GM12878 (cell line): ENCODE results near the gene STK32B. TPM values are rescaled to one million over a fixed set of nuclear protein-coding genes. Genes with fewer than 3 reads are reported as not detected.

Experiments used
- ATAC-seq: fragments of 200-7000 bp; cut with Tn5 transposase; 3 replicates; pipeline ENCODE4 v1.9.1; 2020; ENCODE audit warnings: mild to moderate bottlenecking, moderate library complexity
- BruUV-seq: library from RNA; stranded (reverse); fragments of 400-500 nt; replicated peaks from 2 replicates; lab custom pipeline; 2021; lab: Mats Ljungman, UMichigan
- CTCF ChIA-PET: fragments of 300-600 bp; sonication (Branson Sonifier 250); formaldehyde crosslinking; extraction: SDS; loops from one replicate; lab custom pipeline; 2021; ENCODE audit warnings: inconsistent platforms; lab: Yijun Ruan, JAX
- POLR2A ChIA-PET: fragments of 350-600 bp; formaldehyde crosslinking; extraction: SDS; loops from one replicate; lab custom pipeline; 2021; ENCODE audit warnings: inconsistent platforms; lab: Charles Lee
- RAD21 ChIA-PET: fragments of 300-600 bp; sonication (Branson Sonifier 250); formaldehyde crosslinking; loops from one replicate; lab custom pipeline; 2023; ENCODE audit warnings: antibody characterized with exemption; ENCODE audit not compliant: unreplicated experiment; lab: Charles Lee
- SMC1A ChIA-PET: fragments of 300-600 bp; sonication (Branson Sonifier 250); formaldehyde crosslinking; loops from one replicate; lab custom pipeline; 2023; ENCODE audit not compliant: unreplicated experiment, uncharacterized antibody; lab: Charles Lee
- DNase-seq: peaks from one replicate; pipeline ENCODE4 v3.0.0-alpha.2; 2011; ENCODE audit warnings: low read depth, low spot score
- FAIRE-seq: peaks from 3 replicates; lab custom pipeline; 2011; peaks lifted over from hg19 to GRCh38; lab: Jason Lieb, UNC
- H2AFZ ChIP-seq: 2 replicates; pipeline ENCODE4 v1.6.0; 2011; ENCODE audit warnings: low read depth, low read length, control low read depth; ENCODE audit not compliant: control insufficient read depth
- H3K27ac ChIP-seq: 2 replicates; pipeline ENCODE4 v1.5.1; 2011; ENCODE audit warnings: control low read depth; ENCODE audit not compliant: control insufficient read depth, insufficient read depth
- H3K27me3 ChIP-seq, 2 experiments: replicated peaks in 1 of 2; 2 replicates each; pipeline versions ENCODE4 v1.6.0 to v1.6.1; 2011; ENCODE audit warnings: low read length in 1 of 2; ENCODE audit not compliant: control insufficient read depth in 2 of 2, insufficient read depth in 2 of 2
- H3K36me3 ChIP-seq, 2 experiments: 2 replicates each; pipeline ENCODE4 v1.5.1; 2011; ENCODE audit warnings: low read length in 1 of 2; ENCODE audit not compliant: control insufficient read depth in 2 of 2, insufficient read depth in 2 of 2
- H3K4me1 ChIP-seq: 2 replicates; pipeline ENCODE4 v1.6.1; 2011; ENCODE audit warnings: mild to moderate bottlenecking, low read length, moderate library complexity, mixed read lengths; ENCODE audit not compliant: control insufficient read depth, insufficient read depth
- H3K4me2 ChIP-seq: 2 replicates; pipeline ENCODE4 v1.6.0; 2011; ENCODE audit warnings: control low read depth; ENCODE audit not compliant: control insufficient read depth, insufficient read depth
- H3K4me3 ChIP-seq: fragments of 200-600 bp; sonication (generic); 2 replicates; pipeline ENCODE4 v1.5.1; 2016
- H3K79me2 ChIP-seq: 2 replicates; pipeline ENCODE4 v1.6.0; 2011; ENCODE audit warnings: low read length; ENCODE audit not compliant: control insufficient read depth, insufficient read depth
- H3K9ac ChIP-seq: 2 replicates; pipeline ENCODE4 v1.8.0; 2011; ENCODE audit warnings: low read length, control low read depth, mixed read lengths; ENCODE audit not compliant: control insufficient read depth, insufficient read depth
- H3K9me3 ChIP-seq: replicated peaks from 3 replicates; pipeline ENCODE4 v1.5.1; 2011; ENCODE audit warnings: mild to moderate bottlenecking, low read length; ENCODE audit not compliant: control insufficient read depth, insufficient read depth
- H4K20me1 ChIP-seq: 2 replicates; pipeline ENCODE4 v1.6.0; 2011; ENCODE audit not compliant: control insufficient read depth, insufficient read depth
- IRF4 ChIP-seq: IDR thresholded peaks from 2 replicates; pipeline ENCODE4 v1.6.1; 2011; ENCODE audit warnings: low read depth, low read length
- JUNB ChIP-seq: IDR thresholded peaks from 2 replicates; pipeline ENCODE4 v1.6.1; 2016; ENCODE audit warnings: antibody characterized with exemption, mild to moderate bottlenecking
- JUND ChIP-seq: IDR thresholded peaks from 2 replicates; pipeline ENCODE4 v1.6.1; 2012; ENCODE audit warnings: low read depth, mild to moderate bottlenecking, low read length, improper control_type of control experiment, moderate library complexity
- NFYA ChIP-seq: IDR thresholded peaks from 2 replicates; pipeline ENCODE4 v1.6.1; 2011; ENCODE audit warnings: low read depth, mild to moderate bottlenecking, low read length, improper control_type of control experiment, borderline replicate concordance
- PAX8 ChIP-seq: fragments of 450-650 bp; IDR thresholded peaks from 2 replicates; pipeline ENCODE4 v1.6.1; 2017; ENCODE audit warnings: mild to moderate bottlenecking, moderate library complexity
- SIX5 ChIP-seq: IDR thresholded peaks from 2 replicates; pipeline ENCODE4 v1.6.1; 2011; ENCODE audit warnings: mild to moderate bottlenecking, low read depth, low read length, moderate library complexity; ENCODE audit not compliant: severe bottlenecking
- YBX1 ChIP-seq: fragments of 450-650 bp; IDR thresholded peaks from 2 replicates; pipeline ENCODE4 v1.6.1; 2016; ENCODE audit warnings: antibody characterized with exemption
- WGBS: methylation state at CpG from one replicate; pipeline ENCODE4 v1.1.6; 2016; ENCODE audit warnings: low lambda C conversion rate; ENCODE audit not compliant: insufficient replicate concordance, insufficient coverage; ENCODE audit errors: missing lambda C conversion rate; 5-methylcytosine and 5-hydroxymethylcytosine counted together
- in situ Hi-C: fragments of 300-500 bp; cut with MboI; formaldehyde crosslinking; loops from 9 replicates; pipeline ENCODE4 v1.14.3; 2018; ENCODE audit warnings: mixed read lengths
- intact Hi-C: fragments of 100-400 bp; cut with micrococcal nuclease; formaldehyde crosslinking; loops from one replicate; pipeline ENCODE4 v1.14.2; 2022; ENCODE audit not compliant: unreplicated experiment
- polyA plus RNA-seq, 11 experiments: library from polyadenylated mRNA; depleted of rRNA in 4 of 11; unstranded in 6 of 11; stranded (reverse) in 5 of 11; fragments of >200 nt; fragmentation: Nextera tagmentation in 4 of 11; fragmentation: Illumina TruSeq in 1 of 11; extraction: Ambion mirVana in 4 of 11; extraction: Trizol in 1 of 11; gene quantifications; 1 replicate in 1 of 11; 2 replicates in 10 of 11; pipeline versions ENCODE4 v1.2.1 to v1.2.3, GENCODE V29; 2011 to 2016; ENCODE audit warnings: inconsistent platforms in 2 of 11, missing spikeins in 2 of 11, low read depth in 1 of 11
- total RNA-seq, 4 experiments: library from RNA; depleted of rRNA in 3 of 4; stranded (reverse); fragments of >200 nt in 3 of 4; fragmentation: Illumina TruSeq in 1 of 4; extraction: Trizol in 1 of 4; gene quantifications; 2 replicates each; pipeline versions ENCODE4 v1.2.1 to v1.2.3, GENCODE V29; 2013 to 2021

The STK32B gene
- total and polyA plus RNA-seq, 10 of the 15 experiments (the other 5 are each of a cell fraction or from before 2014, with no cell fraction given), result 0.04 to 0.12 (median 0.08) TPM; not detected in 7

GRCh38 chr4:5010984-5011383, 40.3 kb upstream of the STK32B start:
- no peak for ATAC-seq
- FAIRE-seq, result no peak
- Histone ChIP-seq H3K9me3 (no peaks in the 10 kb centered on the region), H3K9ac (no peak overlapping the region), H3K27me3 (no peaks in the 10 kb centered on the region; a peak in 1 of 4 replicates), H3K36me3 (no peaks in the 10 kb centered on the region), H4K20me1 (no peaks in the 10 kb centered on the region), H2AFZ (no peak overlapping the region), H3K4me1 (no peaks in the 10 kb centered on the region), H3K27ac (no peak overlapping the region), H3K79me2 (no peaks in the 10 kb centered on the region), H3K4me3 (no peak overlapping the region), H3K4me2 (no peak overlapping the region)
- intact Hi-C loops, result no loop called here
- ChIA-PET CTCF (no interaction called here), RAD21 (no interaction called here), SMC1A (no interaction called here), POLR2A (no interaction called here)
- in situ Hi-C loops, result no loop called here
- TF ChIP-seq PAX8, result no peak
- TF ChIP-seq NFYA, result no peak
- 75% methylated on average over 2 of the region's 2 CpGs for WGBS
- no TSS peak for BruUV-seq
- no peak for DNase-seq

DNA sequence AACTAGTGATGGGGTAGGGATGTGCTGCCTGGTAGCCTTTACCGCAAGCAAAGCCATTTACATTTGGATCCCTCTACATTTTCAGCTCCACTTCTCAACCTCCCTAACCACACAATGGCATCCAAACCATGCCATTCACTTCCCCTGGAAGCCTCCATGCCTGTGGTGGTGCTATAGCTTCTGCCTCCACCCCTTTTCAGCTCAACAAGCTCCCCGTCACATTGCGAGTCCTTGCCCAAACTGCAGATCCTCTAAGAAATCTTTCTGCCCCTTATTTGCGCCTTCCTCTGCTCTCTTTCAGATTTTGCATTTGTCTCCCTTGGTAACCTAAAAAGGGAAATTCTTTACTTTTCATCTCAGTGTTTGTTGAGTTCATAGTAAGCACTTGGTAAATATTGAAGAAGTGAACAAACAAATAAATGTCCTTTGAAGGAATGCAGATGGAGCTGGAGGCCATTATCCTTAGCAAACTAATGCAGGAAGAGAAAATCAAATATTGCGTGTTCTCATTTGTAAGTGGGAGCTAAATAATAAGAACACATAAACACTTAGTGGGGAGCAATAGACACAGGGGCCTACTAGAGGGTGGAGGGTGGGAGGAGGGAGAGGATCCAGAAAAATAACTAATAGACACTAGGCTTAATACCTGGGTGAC, 38.9 kb upstream of the STK32B start:
- ChIA-PET RAD21 (no interaction called here), SMC1A (no interaction called here), POLR2A (no interaction called here)
- Histone ChIP-seq H3K4me3 (no peak overlapping the region), H2AFZ (no peak overlapping the region), H3K36me3 (no peaks in the 10 kb centered on the region), H3K79me2 (no peaks in the 10 kb centered on the region), H3K4me2 (no peak overlapping the region), H3K9ac (no peak overlapping the region)
- in situ Hi-C loops (no loop called here), intact Hi-C loops (no loop called here)
- WGBS, result 48% methylated on average over 5 of the region's 5 CpGs
- no peak for TF ChIP-seq SIX5
- TF ChIP-seq YBX1, result no peak
- TF ChIP-seq JUND, result no peak
- TF ChIP-seq JUNB, result no peak
- TF ChIP-seq IRF4, result no peak
- TF ChIP-seq, all 136 proteins: peak for 0
- Histone ChIP-seq H4K20me1 (no peaks in the 10 kb centered on the region), H3K27ac (no peak overlapping the region), H3K27me3 (no peaks in the 10 kb centered on the region; a peak in 1 of 4 replicates), H3K9me3 (no peaks in the 10 kb centered on the region), H3K4me1 (no peaks in the 10 kb centered on the region)
- FAIRE-seq (no peak), DNase-seq (no peak), ATAC-seq (no peak)
- CTCF ChIA-PET, result no interaction called here
- BruUV-seq, result no TSS peak
